Smooth muscle cell (in vitro differentiated cells): Measurements from ENCODE around the gene LAMB1. TPM values are rescaled to one million over a fixed set of nuclear protein-coding genes. Genes with fewer than 3 reads are reported as not detected.

Experiments used
- DNase-seq: peaks from one replicate; lab custom pipeline; 2025; ENCODE audit not compliant: unreplicated experiment; lab: John Stamatoyannopoulos, UW
- H2AFZ ChIP-seq: fragments of 200-600 bp; sonication (generic); 2 replicates; pipeline ENCODE4 v1.6.0; 2016; ENCODE audit warnings: antibody characterized with exemption, low read depth, mild to moderate bottlenecking
- H3F3A ChIP-seq: fragments of 200-600 bp; sonication (generic); 2 replicates; pipeline ENCODE4 v1.6.0; 2017; ENCODE audit warnings: antibody characterized with exemption, low read depth
- H3K27ac ChIP-seq: fragments of 200-600 bp; sonication (generic); 2 replicates; pipeline ENCODE4 v1.5.1; 2016; ENCODE audit warnings: low read depth, mild to moderate bottlenecking
- H3K27me3 ChIP-seq: fragments of 200-600 bp; sonication (generic); 2 replicates; pipeline ENCODE4 v1.6.1; 2016; ENCODE audit warnings: low read depth, mild to moderate bottlenecking
- H3K36me3 ChIP-seq: fragments of 200-600 bp; sonication (generic); 2 replicates; pipeline ENCODE4 v1.5.1; 2016; ENCODE audit warnings: low read depth
- H3K4me1 ChIP-seq: fragments of 200-600 bp; sonication (generic); 2 replicates; pipeline ENCODE4 v1.5.1; 2016; ENCODE audit warnings: low read depth
- H3K4me2 ChIP-seq: fragments of 200-600 bp; sonication (generic); 2 replicates; pipeline ENCODE4 v1.6.0; 2016; ENCODE audit warnings: mild to moderate bottlenecking
- H3K4me3 ChIP-seq: fragments of 200-600 bp; sonication (generic); 2 replicates; pipeline ENCODE4 v1.5.1; 2016; ENCODE audit warnings: mild to moderate bottlenecking
- H3K79me2 ChIP-seq: fragments of 200-600 bp; sonication (generic); 2 replicates; pipeline ENCODE4 v1.6.0; 2016; ENCODE audit warnings: low read depth, mild to moderate bottlenecking
- H3K9ac ChIP-seq: fragments of 200-600 bp; sonication (generic); 2 replicates; pipeline ENCODE4 v1.6.0; 2016; ENCODE audit warnings: low read depth
- H3K9me3 ChIP-seq: fragments of 200-600 bp; sonication (generic); replicated peaks from 2 replicates; pipeline ENCODE4 v1.5.1; 2016; ENCODE audit warnings: low read depth
- H4K20me1 ChIP-seq: fragments of 200-600 bp; sonication (generic); 2 replicates; pipeline ENCODE4 v1.6.0; 2016; ENCODE audit warnings: low read depth
- WGBS: methylation state at CpG from one replicate; pipeline ENCODE4 v1.1.7; 2016; ENCODE audit warnings: low lambda C conversion rate; 5-methylcytosine and 5-hydroxymethylcytosine counted together
- polyA plus RNA-seq: library from polyadenylated mRNA; unstranded; fragments of >200 nt; fragmentation: Nextera tagmentation; extraction: Ambion mirVana; gene quantifications from 2 replicates; pipeline ENCODE4 v1.2.1, GENCODE V29; 2016
- total RNA-seq: library from RNA; depleted of rRNA; stranded (reverse); fragments of >200 nt; gene quantifications from 2 replicates; pipeline ENCODE4 v1.2.3, GENCODE V29; 2014
- TF ChIP-seq, protein P1 (sequence below): fragments of 200-600 bp; sonication (generic); IDR thresholded peaks from 2 replicates; pipeline ENCODE4 v1.5.1; 2017; ENCODE audit warnings: borderline replicate concordance, mild to moderate bottlenecking, antibody characterized with exemption; ENCODE audit not compliant: insufficient read depth, poor library complexity, severe bottlenecking

Gene LAMB1
- total and polyA plus RNA-seq, 2 experiments from 2014 or later = 191 to 244 TPM

DNA sequence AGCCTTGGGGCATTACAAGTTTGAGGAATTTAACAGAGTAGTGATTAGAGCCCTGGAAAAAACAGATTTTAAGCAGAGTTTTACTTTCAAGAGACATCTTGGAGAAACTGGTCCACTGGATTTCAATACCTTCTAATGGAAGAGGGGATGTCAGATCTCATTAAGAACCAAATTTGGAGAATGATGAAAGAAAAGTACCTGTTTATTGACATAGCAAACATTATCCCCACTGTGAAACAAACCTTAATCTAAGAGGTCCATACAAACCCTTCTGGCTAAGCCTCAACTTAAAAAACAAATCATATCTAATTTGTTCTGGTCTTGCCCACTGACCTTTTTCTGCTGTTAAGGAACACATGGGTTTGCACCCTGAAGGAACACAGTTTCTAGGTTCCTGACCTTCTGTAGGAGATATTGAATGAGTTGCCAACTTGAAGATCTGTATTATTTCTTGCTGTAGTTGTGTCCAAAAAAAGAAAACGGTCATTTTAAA is 53.5 kb downstream of the LAMB1 start:
- Histone ChIP-seq H2AFZ (no peak overlapping the region), H3K27ac (peak overlapping the region; percentile 60), H4K20me1 (peaks cover 11% of the 10 kb centered on the region), H3K4me2 (no peak overlapping the region), H3K79me2 (no peaks in the 10 kb centered on the region), H3K4me1 (peaks cover 34% of the 10 kb centered on the region), H3K27me3 (no peaks in the 10 kb centered on the region), H3K9ac (no peak overlapping the region), H3F3A (peaks cover 37% of the 10 kb centered on the region), H3K36me3 (peaks cover 4% of the 10 kb centered on the region), H3K9me3 (no peaks in the 10 kb centered on the region), H3K4me3 (no peak overlapping the region)
- TF ChIP-seq, protein P1, sequence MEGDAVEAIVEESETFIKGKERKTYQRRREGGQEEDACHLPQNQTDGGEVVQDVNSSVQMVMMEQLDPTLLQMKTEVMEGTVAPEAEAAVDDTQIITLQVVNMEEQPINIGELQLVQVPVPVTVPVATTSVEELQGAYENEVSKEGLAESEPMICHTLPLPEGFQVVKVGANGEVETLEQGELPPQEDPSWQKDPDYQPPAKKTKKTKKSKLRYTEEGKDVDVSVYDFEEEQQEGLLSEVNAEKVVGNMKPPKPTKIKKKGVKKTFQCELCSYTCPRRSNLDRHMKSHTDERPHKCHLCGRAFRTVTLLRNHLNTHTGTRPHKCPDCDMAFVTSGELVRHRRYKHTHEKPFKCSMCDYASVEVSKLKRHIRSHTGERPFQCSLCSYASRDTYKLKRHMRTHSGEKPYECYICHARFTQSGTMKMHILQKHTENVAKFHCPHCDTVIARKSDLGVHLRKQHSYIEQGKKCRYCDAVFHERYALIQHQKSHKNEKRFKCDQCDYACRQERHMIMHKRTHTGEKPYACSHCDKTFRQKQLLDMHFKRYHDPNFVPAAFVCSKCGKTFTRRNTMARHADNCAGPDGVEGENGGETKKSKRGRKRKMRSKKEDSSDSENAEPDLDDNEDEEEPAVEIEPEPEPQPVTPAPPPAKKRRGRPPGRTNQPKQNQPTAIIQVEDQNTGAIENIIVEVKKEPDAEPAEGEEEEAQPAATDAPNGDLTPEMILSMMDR = no peak
- WGBS = 95% methylated on average over 1 of the region's 1 CpG
- DNase-seq = no peak

DNA sequence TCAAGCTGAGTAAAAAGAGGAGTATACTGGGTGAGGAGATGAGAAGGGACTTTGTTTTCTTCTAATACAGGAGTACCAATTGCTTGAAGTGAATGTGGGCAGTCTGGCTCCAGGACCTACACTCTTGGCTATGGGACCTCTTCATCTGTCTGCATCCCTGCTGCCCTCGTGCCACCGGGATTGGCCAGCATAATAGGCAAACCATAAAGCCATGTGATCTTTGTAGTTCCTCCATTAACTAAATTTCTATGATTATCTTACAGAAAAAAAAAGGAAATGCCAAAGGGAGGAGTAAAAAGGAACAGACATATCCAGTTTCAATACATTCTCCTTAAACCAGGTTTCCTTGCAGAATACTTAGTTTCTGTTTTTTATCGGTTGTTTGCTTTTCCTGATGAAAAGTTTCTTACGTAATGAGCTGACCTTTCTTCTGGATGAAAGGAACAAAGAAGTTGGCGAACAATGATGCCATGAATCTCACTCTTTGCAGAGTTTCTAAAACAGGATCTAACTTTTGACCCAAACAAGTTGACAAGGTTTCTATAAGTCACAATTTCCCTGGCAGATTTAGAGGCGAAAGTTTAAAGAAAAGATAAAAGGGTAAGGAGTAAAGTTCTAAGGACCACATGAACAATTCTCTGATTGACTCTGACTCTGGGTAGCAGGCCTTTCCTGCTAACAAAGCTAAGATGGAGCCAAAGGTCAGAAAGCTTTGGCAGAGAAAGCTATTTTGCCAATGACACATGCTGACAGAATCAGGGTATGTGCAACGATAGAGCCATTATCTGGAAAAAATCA is 54.1 kb downstream of the LAMB1 start:
- Histone ChIP-seq H2AFZ (no peak overlapping the region), H3K9me3 (no peaks in the 10 kb centered on the region), H3K9ac (no peak overlapping the region), H3K27me3 (no peaks in the 10 kb centered on the region), H3K4me2 (no peak overlapping the region), H3K4me1 (peaks cover 34% of the 10 kb centered on the region), H4K20me1 (peaks cover 9% of the 10 kb centered on the region), H3K27ac (peak overlapping the region; percentile 60), H3K79me2 (no peaks in the 10 kb centered on the region), H3K4me3 (no peak overlapping the region), H3K36me3 (peaks cover 10% of the 10 kb centered on the region), H3F3A (peaks cover 38% of the 10 kb centered on the region)
- 75% methylated on average over 7 of the region's 7 CpGs for WGBS
- TF ChIP-seq, protein P1 = no peak
- DNase-seq = no peak

DNA sequence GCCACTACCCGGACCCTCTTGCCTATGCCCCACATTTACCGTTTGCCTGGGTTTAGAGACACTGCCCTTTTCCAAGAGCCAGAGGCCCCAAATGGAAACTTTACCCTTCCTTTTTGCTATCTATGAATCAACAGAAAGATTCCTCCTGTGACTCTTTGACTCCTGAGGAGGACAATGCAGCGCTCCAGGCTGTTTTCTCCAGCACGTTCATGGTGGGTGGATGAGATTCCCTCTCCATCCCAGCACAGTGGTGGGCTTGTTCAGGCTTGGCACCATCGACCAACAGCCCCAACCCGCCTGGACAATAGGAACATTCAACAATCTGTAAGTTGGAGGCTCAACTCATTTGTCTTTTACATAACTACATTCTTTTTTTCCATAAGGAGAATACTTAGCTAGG is 56.1 kb downstream of the LAMB1 start:
- peaks cover 19% of the 10 kb centered on the region for H3K36me3 ChIP-seq
- TF ChIP-seq, protein P1 = no peak
- H3K27ac ChIP-seq = peak overlapping the region; percentile 63
- no peaks in the 10 kb centered on the region for H3K79me2 ChIP-seq
- 72% methylated on average over 6 of the region's 6 CpGs for WGBS
- H4K20me1 ChIP-seq = peaks cover under 1% of the 10 kb centered on the region
- H3K9me3 ChIP-seq = no peaks in the 10 kb centered on the region
- H3K4me3 ChIP-seq = no peak overlapping the region
- H3F3A ChIP-seq = peaks cover 45% of the 10 kb centered on the region
- H3K4me1 ChIP-seq = peaks cover 19% of the 10 kb centered on the region
- DNase-seq = no peak
- no peak overlapping the region for H3K9ac ChIP-seq
- H2AFZ ChIP-seq = no peak overlapping the region
- no peaks in the 10 kb centered on the region for H3K27me3 ChIP-seq
- H3K4me2 ChIP-seq = no peak overlapping the region
